Measurements from ENCODE around the gene CYP27C1.

The CYP27C1 gene

GRCh38 chr2:127138281-127138680 is 81.8 kb downstream of the CYP27C1 start:
- Histone ChIP-seq H3K36me3 (no peaks in the 10 kb centered on the region), H3K4me3 (ENCODE audit: low read depth, low read length) (no peak overlapping the region), H3K27me3 (no peaks in the 10 kb centered on the region), H3K4me1 (no peaks in the 10 kb centered on the region; the same call in 1 of the 2 replicates), H3K9me3 (no peaks in the 10 kb centered on the region)
- TF ChIP-seq, protein P1, sequence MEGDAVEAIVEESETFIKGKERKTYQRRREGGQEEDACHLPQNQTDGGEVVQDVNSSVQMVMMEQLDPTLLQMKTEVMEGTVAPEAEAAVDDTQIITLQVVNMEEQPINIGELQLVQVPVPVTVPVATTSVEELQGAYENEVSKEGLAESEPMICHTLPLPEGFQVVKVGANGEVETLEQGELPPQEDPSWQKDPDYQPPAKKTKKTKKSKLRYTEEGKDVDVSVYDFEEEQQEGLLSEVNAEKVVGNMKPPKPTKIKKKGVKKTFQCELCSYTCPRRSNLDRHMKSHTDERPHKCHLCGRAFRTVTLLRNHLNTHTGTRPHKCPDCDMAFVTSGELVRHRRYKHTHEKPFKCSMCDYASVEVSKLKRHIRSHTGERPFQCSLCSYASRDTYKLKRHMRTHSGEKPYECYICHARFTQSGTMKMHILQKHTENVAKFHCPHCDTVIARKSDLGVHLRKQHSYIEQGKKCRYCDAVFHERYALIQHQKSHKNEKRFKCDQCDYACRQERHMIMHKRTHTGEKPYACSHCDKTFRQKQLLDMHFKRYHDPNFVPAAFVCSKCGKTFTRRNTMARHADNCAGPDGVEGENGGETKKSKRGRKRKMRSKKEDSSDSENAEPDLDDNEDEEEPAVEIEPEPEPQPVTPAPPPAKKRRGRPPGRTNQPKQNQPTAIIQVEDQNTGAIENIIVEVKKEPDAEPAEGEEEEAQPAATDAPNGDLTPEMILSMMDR (IDR thresholded peaks at IDR 0.05; ENCODE audit: low read depth, low read length), result no peak
- no peak for DNase-seq

DNA sequence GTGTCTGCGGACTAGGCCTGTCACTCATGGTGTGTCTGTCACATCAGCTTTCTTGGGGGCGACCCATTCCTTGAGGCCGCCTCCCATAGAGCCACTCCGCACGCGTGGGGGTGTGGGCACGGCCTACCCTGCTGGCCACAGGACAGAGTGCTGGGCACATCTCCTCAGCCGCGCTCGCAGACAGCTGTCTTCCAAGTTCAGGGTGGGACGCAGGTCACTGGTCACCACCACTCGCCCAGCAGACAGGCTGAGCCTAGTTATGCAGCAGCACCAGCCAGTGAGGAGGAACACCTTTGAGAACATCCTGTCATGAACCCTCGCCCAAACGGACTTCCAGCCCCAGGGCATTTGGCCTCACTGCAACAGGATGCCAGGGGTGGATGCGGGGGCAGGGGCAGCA is 82.4 kb downstream of the CYP27C1 start:
- Histone ChIP-seq H3K4me1 (no peaks in the 10 kb centered on the region; the same call in 1 of the 2 replicates), H3K9me3 (no peaks in the 10 kb centered on the region)

GRCh38 chr2:127137225-127137624 is 82.9 kb downstream of the CYP27C1 start:
- no peaks in the 10 kb centered on the region for H3K9me3 ChIP-seq
- H3K36me3 ChIP-seq, result no peaks in the 10 kb centered on the region
- peak; percentile 31 for DNase-seq
- TF ChIP-seq, protein P1 (IDR thresholded peaks at IDR 0.05; ENCODE audit: low read depth, low read length), result no peak
- no peaks in the 10 kb centered on the region; the same call in 1 of the 2 replicates for H3K4me1 ChIP-seq
- no peaks in the 10 kb centered on the region for H3K27me3 ChIP-seq
- H3K4me3 ChIP-seq (ENCODE audit: low read depth, low read length), result no peak overlapping the region

More for the DNA sequence above, 82.4 kb downstream of the CYP27C1 start:
- Histone ChIP-seq H3K36me3 (no peaks in the 10 kb centered on the region), H3K4me3 (ENCODE audit: low read depth, low read length) (no peak overlapping the region), H3K27me3 (no peaks in the 10 kb centered on the region)
- DNase-seq, result no peak
- TF ChIP-seq, protein P1 (IDR thresholded peaks at IDR 0.05; ENCODE audit: low read depth, low read length), result no peak

GRCh38 chr2:127134833-127135830 is 85.0 kb downstream of the CYP27C1 start:
- H3K36me3 ChIP-seq, result no peaks in the 10 kb centered on the region
- H3K27me3 ChIP-seq, result no peaks in the 10 kb centered on the region
- no peak overlapping the region for H3K4me3 ChIP-seq (ENCODE audit: low read depth, low read length)
- no peaks in the 10 kb centered on the region for H3K9me3 ChIP-seq
- no peaks in the 10 kb centered on the region; the same call in 1 of the 2 replicates for H3K4me1 ChIP-seq
- TF ChIP-seq, protein P1 (IDR thresholded peaks at IDR 0.05; ENCODE audit: low read depth, low read length), result no peak
- peak; percentile 61 for DNase-seq

GRCh38 chr2:127134235-127134634 is 85.9 kb downstream of the CYP27C1 start:
- TF ChIP-seq, protein P1 (IDR thresholded peaks at IDR 0.05; ENCODE audit: low read depth, low read length), result no peak
- Histone ChIP-seq H3K27me3 (no peaks in the 10 kb centered on the region), H3K9me3 (no peaks in the 10 kb centered on the region), H3K4me3 (ENCODE audit: low read depth, low read length) (no peak overlapping the region), H3K36me3 (no peaks in the 10 kb centered on the region), H3K4me1 (no peaks in the 10 kb centered on the region; the same call in 1 of the 2 replicates)
- DNase-seq, result no peak

Measured in BE2C (cell line).